DOHH2 (cell line): ENCODE data around the gene MRGPRX1.

Source experiments
- CTCF ChIP-seq: fragments of 200-600 bp; sonication (generic); IDR thresholded peaks from one replicate; pipeline ENCODE4 v1.5.1; 2014; ENCODE audit warnings: antibody characterized with exemption, mild to moderate bottlenecking, low read depth, low read length; ENCODE audit not compliant: poor library complexity, severe bottlenecking
- EZH2phosphoT487 ChIP-seq: fragments of 200-600 bp; sonication (generic); IDR thresholded peaks from 2 replicates; pipeline ENCODE4 v1.6.1; 2017; ENCODE audit warnings: borderline replicate concordance, mild to moderate bottlenecking, antibody characterized with exemption, low read length, moderate library complexity, mixed read lengths

GRCh38 chr11:18974192-18974591 lies 35.0 kb upstream of the MRGPRX1 start:
- TF ChIP-seq CTCF (no peak), EZH2phosphoT487 (no peak)
